ENCODE measurements around the gene PLXNC1. TPM values are rescaled to one million over a fixed set of nuclear protein-coding genes. Genes with fewer than 3 reads are reported as not detected.

Gene PLXNC1
- polyA plus RNA-seq, 1 experiment, result 4.8 TPM

DNA sequence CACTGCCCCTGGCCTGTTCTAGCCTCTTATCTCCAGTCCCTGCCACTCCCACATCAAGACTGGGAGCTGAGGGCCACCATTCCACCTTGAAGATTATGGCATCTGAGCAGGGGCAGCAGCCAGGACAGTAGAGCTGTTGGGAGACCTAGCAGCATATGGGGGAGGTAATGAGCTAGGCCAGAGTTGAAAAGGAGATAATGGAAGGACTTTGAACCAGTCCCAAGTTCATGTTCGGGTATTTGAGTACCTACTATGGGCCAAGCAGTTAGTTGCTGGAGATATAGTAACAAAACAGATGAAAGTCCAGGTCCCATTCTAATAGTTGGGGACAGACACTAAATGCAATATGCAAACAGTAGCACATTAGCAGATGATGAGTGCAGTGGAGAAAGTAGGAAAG, 151.5 kb downstream of the PLXNC1 start:
- H3K9me3 ChIP-seq (ENCODE audit: control insufficient read depth, insufficient read depth, low read length), result no peaks in the 10 kb centered on the region
- no peak for DNase-seq (ENCODE audit: low read depth, low spot score)
- TF ChIP-seq, protein P1, sequence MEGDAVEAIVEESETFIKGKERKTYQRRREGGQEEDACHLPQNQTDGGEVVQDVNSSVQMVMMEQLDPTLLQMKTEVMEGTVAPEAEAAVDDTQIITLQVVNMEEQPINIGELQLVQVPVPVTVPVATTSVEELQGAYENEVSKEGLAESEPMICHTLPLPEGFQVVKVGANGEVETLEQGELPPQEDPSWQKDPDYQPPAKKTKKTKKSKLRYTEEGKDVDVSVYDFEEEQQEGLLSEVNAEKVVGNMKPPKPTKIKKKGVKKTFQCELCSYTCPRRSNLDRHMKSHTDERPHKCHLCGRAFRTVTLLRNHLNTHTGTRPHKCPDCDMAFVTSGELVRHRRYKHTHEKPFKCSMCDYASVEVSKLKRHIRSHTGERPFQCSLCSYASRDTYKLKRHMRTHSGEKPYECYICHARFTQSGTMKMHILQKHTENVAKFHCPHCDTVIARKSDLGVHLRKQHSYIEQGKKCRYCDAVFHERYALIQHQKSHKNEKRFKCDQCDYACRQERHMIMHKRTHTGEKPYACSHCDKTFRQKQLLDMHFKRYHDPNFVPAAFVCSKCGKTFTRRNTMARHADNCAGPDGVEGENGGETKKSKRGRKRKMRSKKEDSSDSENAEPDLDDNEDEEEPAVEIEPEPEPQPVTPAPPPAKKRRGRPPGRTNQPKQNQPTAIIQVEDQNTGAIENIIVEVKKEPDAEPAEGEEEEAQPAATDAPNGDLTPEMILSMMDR (IDR thresholded peaks at IDR 0.05; ENCODE audit: low read depth, low read length), result no peak
- H3K27me3 ChIP-seq (ENCODE audit: control insufficient read depth, insufficient read depth, low read length), result no peaks in the 10 kb centered on the region
- H3K4me3 ChIP-seq (ENCODE audit: low read depth, low read length), result no peak overlapping the region
- ChIA-PET POLR2A (no interaction called here), CTCF (no interaction called here)
- no peak overlapping the region for H3K27ac ChIP-seq (ENCODE audit: low read depth, low read length)

DNA sequence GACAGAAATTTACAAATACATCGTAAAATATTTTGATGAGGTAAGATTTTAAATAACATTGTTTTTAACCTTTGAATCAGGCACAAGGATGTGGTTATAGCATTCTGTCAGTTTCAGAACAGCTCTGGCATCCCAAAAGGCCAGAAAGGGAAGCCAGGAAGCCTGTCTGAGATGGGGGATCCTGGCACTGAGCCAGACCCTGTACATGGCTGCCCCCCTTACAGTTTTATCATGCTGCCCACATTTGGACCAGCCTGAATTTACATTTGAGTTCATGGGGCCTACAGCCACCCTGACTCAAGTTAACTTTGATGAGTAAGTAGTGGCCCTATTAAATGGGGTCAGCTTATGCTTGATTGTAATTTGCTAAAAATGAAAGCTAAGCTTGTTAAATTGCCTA, 155.6 kb downstream of the PLXNC1 start:
- TF ChIP-seq, protein P1 (IDR thresholded peaks at IDR 0.05; ENCODE audit: low read depth, low read length), result no peak
- ChIA-PET POLR2A (no interaction called here), CTCF (interaction anchor here (0.7 to 2.2 kb wide), 3 partner anchors 9 to 103 kb away, joined by 3 to 8 read pairs (median 4); no protein-coding TSS in a partner anchor)
- H3K27me3 ChIP-seq (ENCODE audit: control insufficient read depth, insufficient read depth, low read length), result no peaks in the 10 kb centered on the region
- no peak for DNase-seq (ENCODE audit: low read depth, low spot score)
- H3K9me3 ChIP-seq (ENCODE audit: control insufficient read depth, insufficient read depth, low read length), result no peaks in the 10 kb centered on the region
- no peak overlapping the region for H3K27ac ChIP-seq (ENCODE audit: low read depth, low read length)
- H3K4me3 ChIP-seq (ENCODE audit: low read depth, low read length), result no peak overlapping the region

DNA sequence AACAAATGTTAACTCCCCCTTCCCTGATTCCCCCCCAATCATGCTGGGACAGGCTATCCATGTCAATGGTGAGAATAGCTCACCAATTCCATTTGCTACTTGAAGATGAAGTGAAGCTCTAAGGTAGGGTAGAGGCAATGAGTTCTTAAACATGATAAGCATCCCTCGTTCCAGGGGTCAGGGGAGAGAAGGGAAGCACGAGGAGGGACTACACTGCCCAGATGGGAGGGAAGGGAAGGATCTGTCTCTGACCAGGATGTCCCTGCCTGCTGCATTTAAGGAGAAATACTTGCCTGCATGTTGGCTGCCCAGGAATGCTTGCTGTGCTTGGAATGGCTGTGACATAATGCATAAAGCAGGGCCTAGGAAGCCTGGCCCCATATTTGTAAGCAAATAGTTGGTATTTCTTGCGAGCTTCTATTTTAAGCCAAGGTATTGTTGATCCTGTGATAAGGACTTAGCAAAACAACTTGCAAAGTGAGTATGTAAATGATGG, 156.2 kb downstream of the PLXNC1 start:
- CTCF ChIA-PET, result interaction anchor here (0.6 to 2.2 kb wide), 5 partner anchors 15 to 957 kb away, joined by 3 to 15 read pairs (median 6); no protein-coding TSS in a partner anchor
- peak overlapping the region; percentile 32 for H3K27ac ChIP-seq (ENCODE audit: low read depth, low read length)
- no peak overlapping the region for H3K4me3 ChIP-seq (ENCODE audit: low read depth, low read length)
- TF ChIP-seq, protein P1 (IDR thresholded peaks at IDR 0.05; ENCODE audit: low read depth, low read length), result no peak
- no peaks in the 10 kb centered on the region for H3K9me3 ChIP-seq (ENCODE audit: control insufficient read depth, insufficient read depth, low read length)
- H3K27me3 ChIP-seq (ENCODE audit: control insufficient read depth, insufficient read depth, low read length), result no peaks in the 10 kb centered on the region
- peak; percentile 30 for DNase-seq (ENCODE audit: low read depth, low spot score)
- POLR2A ChIA-PET, result interaction anchor here (2.0 kb wide), 1 partner anchor 15 kb away, joined by 8 read pairs; no protein-coding TSS in a partner anchor

DNA sequence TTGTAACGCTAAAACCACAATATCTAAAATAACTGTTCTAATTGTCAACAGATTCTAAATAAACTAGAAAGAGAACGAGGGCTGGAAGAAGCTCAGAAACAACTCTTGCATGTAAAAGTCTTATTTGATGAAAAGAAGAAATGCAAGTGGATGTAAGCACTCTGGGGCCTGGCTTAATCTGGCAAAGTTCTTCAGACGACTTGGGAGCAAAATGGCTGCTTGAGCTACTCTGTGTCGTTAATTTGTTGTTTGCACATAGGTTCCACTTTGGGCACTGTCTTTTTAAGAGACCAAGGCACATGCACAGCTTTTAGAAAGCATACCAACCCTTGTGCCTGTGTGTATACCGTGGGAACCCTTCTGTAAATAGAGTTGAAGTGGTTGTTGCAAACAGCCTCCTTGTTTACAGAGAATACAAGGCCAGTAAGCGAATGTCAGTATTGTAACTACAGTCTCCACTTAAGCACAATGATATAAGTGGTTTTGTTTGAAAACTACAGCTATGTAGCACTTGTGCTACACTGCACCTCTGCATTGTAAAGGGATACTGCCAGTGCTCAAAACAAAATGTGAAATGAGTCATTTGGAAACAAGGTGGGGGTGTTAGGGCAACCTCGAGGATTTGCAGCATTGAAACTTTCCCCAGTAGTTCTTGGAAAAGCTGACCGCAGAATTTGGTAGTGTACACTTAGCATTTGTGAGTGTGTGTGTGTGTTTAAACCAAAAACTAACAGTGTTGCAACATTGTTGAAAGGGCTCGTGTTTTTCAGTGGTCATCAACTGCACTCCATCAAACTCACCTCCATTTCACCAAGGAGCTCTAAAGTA, 157.0 kb downstream of the PLXNC1 start:
- H3K9me3 ChIP-seq (ENCODE audit: control insufficient read depth, insufficient read depth, low read length), result no peaks in the 10 kb centered on the region
- H3K4me3 ChIP-seq (ENCODE audit: low read depth, low read length), result no peak overlapping the region
- TF ChIP-seq, protein P1 (IDR thresholded peaks at IDR 0.05; ENCODE audit: low read depth, low read length), result no peak
- POLR2A ChIA-PET, result interaction anchor here (0.9 to 2.0 kb wide), 2 partner anchors 15 to 132 kb away, joined by 5 to 8 read pairs; no protein-coding TSS in a partner anchor
- DNase-seq (ENCODE audit: low read depth, low spot score), result peak; percentile 62
- CTCF ChIA-PET, result interaction anchor here (0.7 to 2.2 kb wide), 3 partner anchors 16 to 399 kb away, joined by 3 to 8 read pairs (median 6); no protein-coding TSS in a partner anchor
- H3K27ac ChIP-seq (ENCODE audit: low read depth, low read length), result no peak overlapping the region
- no peaks in the 10 kb centered on the region for H3K27me3 ChIP-seq (ENCODE audit: control insufficient read depth, insufficient read depth, low read length)

DNA sequence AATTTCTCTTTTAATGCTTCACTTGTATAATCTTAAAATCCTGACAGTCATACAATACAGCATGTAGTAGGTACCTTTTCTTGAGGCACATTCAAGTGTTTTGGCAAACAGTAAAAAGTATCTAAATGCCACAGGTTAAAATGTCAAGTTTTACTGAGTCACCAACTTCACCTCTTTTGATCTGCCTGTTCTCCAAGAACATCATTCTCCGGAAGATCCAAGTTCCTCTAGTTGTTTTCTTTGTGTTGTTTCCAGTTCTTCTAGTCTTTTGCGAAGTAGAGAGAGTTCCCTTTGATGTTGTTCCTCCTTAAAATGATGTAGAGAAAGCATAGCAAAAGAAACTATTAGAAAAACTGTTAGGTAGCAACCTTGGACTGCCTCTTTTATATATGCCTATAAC, 160.2 kb downstream of the PLXNC1 start:
- Histone ChIP-seq H3K9me3 (ENCODE audit: control insufficient read depth, insufficient read depth, low read length) (no peaks in the 10 kb centered on the region), H3K27me3 (ENCODE audit: control insufficient read depth, insufficient read depth, low read length) (no peaks in the 10 kb centered on the region), H3K27ac (ENCODE audit: low read depth, low read length) (no peak overlapping the region), H3K4me3 (ENCODE audit: low read depth, low read length) (no peak overlapping the region)
- DNase-seq (ENCODE audit: low read depth, low spot score), result no peak
- POLR2A ChIA-PET, result no interaction called here
- CTCF ChIA-PET, result no interaction called here
- TF ChIP-seq, protein P1 (IDR thresholded peaks at IDR 0.05; ENCODE audit: low read depth, low read length), result no peak
